MM.1S (cell line): ENCODE data around the gene FGF14.

Experiments used
- DNase-seq: peaks from one replicate; pipeline ENCODE4 v3.0.0-alpha.2; 2015
- H2AFZ ChIP-seq: fragments of 300-600 bp; sonication (generic); 2 replicates; pipeline ENCODE4 v1.6.0; 2016; ENCODE audit warnings: antibody characterized with exemption, low read length
- H3F3A ChIP-seq: fragments of 300-600 bp; sonication (generic); 2 replicates; pipeline ENCODE4 v1.6.1; 2016; ENCODE audit warnings: mild to moderate bottlenecking, antibody characterized with exemption, low read length, moderate library complexity, mixed read lengths; ENCODE audit not compliant: insufficient read depth
- H3K27ac ChIP-seq: fragments of 300-600 bp; sonication (generic); 2 replicates; pipeline ENCODE4 v1.5.1; 2016; ENCODE audit warnings: mild to moderate bottlenecking, low read length
- H3K27me3 ChIP-seq: fragments of 300-600 bp; sonication (generic); replicated peaks from 2 replicates; pipeline ENCODE4 v1.6.0; 2016; ENCODE audit warnings: low read length; ENCODE audit not compliant: insufficient read depth
- H3K36me3 ChIP-seq: fragments of 300-600 bp; sonication (generic); replicated peaks from 2 replicates; pipeline ENCODE4 v1.6.1; 2016; ENCODE audit warnings: mild to moderate bottlenecking, low read length, mixed read lengths; ENCODE audit not compliant: insufficient read depth
- H3K4me1 ChIP-seq: fragments of 300-600 bp; sonication (generic); 2 replicates; pipeline ENCODE4 v1.6.1; 2016; ENCODE audit warnings: low read length, mixed read lengths
- H3K4me2 ChIP-seq: fragments of 300-600 bp; sonication (generic); 2 replicates; pipeline ENCODE4 v1.6.0; 2016; ENCODE audit warnings: low read depth, low read length
- H3K4me3 ChIP-seq: fragments of 300-600 bp; sonication (generic); 2 replicates; pipeline ENCODE4 v1.5.1; 2016; ENCODE audit warnings: low read length, mixed read lengths
- H3K79me2 ChIP-seq: fragments of 300-600 bp; sonication (generic); 2 replicates; pipeline ENCODE4 v1.6.1; 2016; ENCODE audit warnings: mixed run types, low read length, mixed read lengths
- H3K9ac ChIP-seq: fragments of 300-600 bp; sonication (generic); 2 replicates; pipeline ENCODE4 v1.6.1; 2016; ENCODE audit warnings: low read length, mixed read lengths
- H3K9me2 ChIP-seq: fragments of 300-600 bp; sonication (generic); replicated peaks from 2 replicates; pipeline ENCODE4 v1.6.1; 2016; ENCODE audit warnings: mild to moderate bottlenecking, low read length, mixed read lengths; ENCODE audit not compliant: insufficient read depth
- H3K9me3 ChIP-seq: fragments of 300-600 bp; sonication (generic); replicated peaks from 2 replicates; pipeline ENCODE4 v1.6.1; 2016; ENCODE audit warnings: mild to moderate bottlenecking, low read length, mixed read lengths; ENCODE audit not compliant: insufficient read depth
- H4K20me1 ChIP-seq: fragments of 300-600 bp; sonication (generic); 2 replicates; pipeline ENCODE4 v1.6.1; 2016; ENCODE audit warnings: mild to moderate bottlenecking, low read length, moderate library complexity, mixed read lengths; ENCODE audit not compliant: insufficient read depth
- EZH2 ChIP-seq: fragments of 300-600 bp; sonication (generic); optimal IDR thresholded peaks from 2 replicates; pipeline ENCODE3; 2017; ENCODE audit warnings: low read depth, mild to moderate bottlenecking, antibody characterized with exemption, low read length, mixed read lengths
- EZH2phosphoT487 ChIP-seq: fragments of 300-600 bp; sonication (generic); IDR thresholded peaks from 2 replicates; pipeline ENCODE4 v1.6.1; 2018; ENCODE audit warnings: antibody characterized with exemption, low read length
- TF ChIP-seq, protein P1 (sequence below): fragments of 300-600 bp; sonication (generic); IDR thresholded peaks from 2 replicates; pipeline ENCODE4 v1.5.1; 2016; ENCODE audit warnings: antibody characterized with exemption, low read length, mixed read lengths

FGF14 gene

GRCh38 chr13:102236341-102236740, 165.5 kb downstream of the FGF14 start:
- no peaks in the 10 kb centered on the region for H3K9me2 ChIP-seq
- no peak overlapping the region for H3K4me2 ChIP-seq
- no peak overlapping the region for H3K9ac ChIP-seq
- H3K36me3 ChIP-seq: no peaks in the 10 kb centered on the region
- H3K27ac ChIP-seq: no peak overlapping the region
- H3K79me2 ChIP-seq: no peaks in the 10 kb centered on the region
- no peak overlapping the region for H2AFZ ChIP-seq
- H3K9me3 ChIP-seq: no peaks in the 10 kb centered on the region
- TF ChIP-seq EZH2: no peak
- TF ChIP-seq, protein P1, sequence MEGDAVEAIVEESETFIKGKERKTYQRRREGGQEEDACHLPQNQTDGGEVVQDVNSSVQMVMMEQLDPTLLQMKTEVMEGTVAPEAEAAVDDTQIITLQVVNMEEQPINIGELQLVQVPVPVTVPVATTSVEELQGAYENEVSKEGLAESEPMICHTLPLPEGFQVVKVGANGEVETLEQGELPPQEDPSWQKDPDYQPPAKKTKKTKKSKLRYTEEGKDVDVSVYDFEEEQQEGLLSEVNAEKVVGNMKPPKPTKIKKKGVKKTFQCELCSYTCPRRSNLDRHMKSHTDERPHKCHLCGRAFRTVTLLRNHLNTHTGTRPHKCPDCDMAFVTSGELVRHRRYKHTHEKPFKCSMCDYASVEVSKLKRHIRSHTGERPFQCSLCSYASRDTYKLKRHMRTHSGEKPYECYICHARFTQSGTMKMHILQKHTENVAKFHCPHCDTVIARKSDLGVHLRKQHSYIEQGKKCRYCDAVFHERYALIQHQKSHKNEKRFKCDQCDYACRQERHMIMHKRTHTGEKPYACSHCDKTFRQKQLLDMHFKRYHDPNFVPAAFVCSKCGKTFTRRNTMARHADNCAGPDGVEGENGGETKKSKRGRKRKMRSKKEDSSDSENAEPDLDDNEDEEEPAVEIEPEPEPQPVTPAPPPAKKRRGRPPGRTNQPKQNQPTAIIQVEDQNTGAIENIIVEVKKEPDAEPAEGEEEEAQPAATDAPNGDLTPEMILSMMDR: no peak
- TF ChIP-seq EZH2phosphoT487: no peak
- no peaks in the 10 kb centered on the region for H4K20me1 ChIP-seq
- H3K27me3 ChIP-seq: no peaks in the 10 kb centered on the region
- H3K4me1 ChIP-seq: no peaks in the 10 kb centered on the region
- no peaks in the 10 kb centered on the region for H3F3A ChIP-seq
- DNase-seq: no peak
- no peak overlapping the region for H3K4me3 ChIP-seq

DNA sequence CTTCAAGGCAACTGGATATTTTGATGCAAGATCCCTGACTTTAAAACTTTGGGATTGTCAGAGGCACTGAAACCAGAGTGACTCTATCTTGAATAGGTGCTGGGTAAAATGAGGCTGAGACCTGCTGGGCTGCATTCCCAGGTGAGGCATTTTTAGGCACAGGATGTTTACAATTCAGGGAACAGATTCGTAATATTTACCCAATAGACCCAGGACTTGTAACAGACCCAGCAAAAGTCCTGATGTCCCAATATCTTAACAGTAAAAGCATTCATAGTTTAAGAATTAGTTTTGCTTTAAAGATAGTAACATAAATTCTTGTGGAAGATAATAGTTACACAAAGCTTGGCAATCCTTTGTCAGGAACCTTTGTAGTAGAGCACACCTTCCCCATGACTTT, 166.2 kb downstream of the FGF14 start:
- Histone ChIP-seq H3K9ac (no peak overlapping the region), H3K36me3 (no peaks in the 10 kb centered on the region), H3K9me3 (no peaks in the 10 kb centered on the region), H3K27me3 (no peaks in the 10 kb centered on the region), H3K79me2 (no peaks in the 10 kb centered on the region), H3K4me3 (no peak overlapping the region), H3F3A (no peaks in the 10 kb centered on the region), H3K4me1 (no peaks in the 10 kb centered on the region), H3K9me2 (no peaks in the 10 kb centered on the region), H3K27ac (no peak overlapping the region), H3K4me2 (no peak overlapping the region), H2AFZ (no peak overlapping the region), H4K20me1 (no peaks in the 10 kb centered on the region)
- DNase-seq: no peak
- TF ChIP-seq, protein P1: no peak
- TF ChIP-seq EZH2phosphoT487 (no peak), EZH2 (no peak)

DNA sequence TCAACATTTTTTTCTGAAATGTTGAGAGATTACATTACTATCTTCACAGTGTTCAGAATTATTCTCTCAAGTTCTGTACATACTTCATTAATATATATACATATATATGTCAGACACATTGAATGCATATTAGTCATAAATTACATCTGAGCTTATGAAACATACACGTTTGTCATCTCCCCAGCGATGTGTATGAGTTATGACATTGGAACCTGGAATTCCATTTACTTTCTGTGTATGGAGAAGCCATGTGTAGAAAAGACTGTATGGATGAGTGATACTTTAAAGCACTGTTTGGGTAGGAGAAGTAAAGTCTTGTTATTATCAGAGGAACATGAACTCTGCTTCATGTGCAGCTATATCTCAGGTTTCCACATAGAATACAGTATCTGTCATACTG, 167.2 kb downstream of the FGF14 start:
- H3K4me1 ChIP-seq: no peaks in the 10 kb centered on the region
- no peak overlapping the region for H3K4me3 ChIP-seq
- TF ChIP-seq EZH2phosphoT487 (no peak), EZH2 (no peak)
- TF ChIP-seq, protein P1: no peak
- no peak overlapping the region for H3K4me2 ChIP-seq
- DNase-seq: no peak
- H3K9me2 ChIP-seq: no peaks in the 10 kb centered on the region
- H3K79me2 ChIP-seq: no peaks in the 10 kb centered on the region
- no peaks in the 10 kb centered on the region for H3F3A ChIP-seq
- H3K9ac ChIP-seq: no peak overlapping the region
- H3K27me3 ChIP-seq: no peaks in the 10 kb centered on the region
- no peaks in the 10 kb centered on the region for H3K9me3 ChIP-seq
- no peak overlapping the region for H3K27ac ChIP-seq
- H3K36me3 ChIP-seq: no peaks in the 10 kb centered on the region
- H2AFZ ChIP-seq: no peak overlapping the region
- no peaks in the 10 kb centered on the region for H4K20me1 ChIP-seq
